ENCODE measurements around the gene LIX1. TPM values are rescaled to one million over a fixed set of nuclear protein-coding genes. Genes with fewer than 3 reads are reported as not detected.

Gene LIX1
- total RNA-seq, 1 donor from 2014 or later: 8.3 TPM

DNA sequence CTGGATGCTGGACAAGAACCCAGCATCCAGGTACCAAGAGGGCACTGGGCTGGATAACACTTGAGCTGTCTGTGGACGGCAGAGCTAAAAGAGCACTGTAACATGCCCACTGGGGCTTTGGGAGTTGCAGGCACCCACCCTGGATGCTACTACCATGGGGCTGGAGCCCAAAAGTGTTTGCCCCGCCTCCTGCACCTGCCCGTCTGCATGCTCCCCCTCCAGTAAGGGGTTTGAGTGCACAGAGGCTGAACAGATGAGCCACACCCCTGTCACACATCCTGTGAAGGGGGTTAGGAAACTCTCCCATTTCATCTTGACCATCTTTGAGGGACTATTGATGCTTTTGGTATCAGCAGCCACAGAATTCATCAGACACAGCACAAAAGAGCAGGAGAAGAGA lies 69.0 kb downstream of the LIX1 start:
- DNase-seq: no peak

DNA sequence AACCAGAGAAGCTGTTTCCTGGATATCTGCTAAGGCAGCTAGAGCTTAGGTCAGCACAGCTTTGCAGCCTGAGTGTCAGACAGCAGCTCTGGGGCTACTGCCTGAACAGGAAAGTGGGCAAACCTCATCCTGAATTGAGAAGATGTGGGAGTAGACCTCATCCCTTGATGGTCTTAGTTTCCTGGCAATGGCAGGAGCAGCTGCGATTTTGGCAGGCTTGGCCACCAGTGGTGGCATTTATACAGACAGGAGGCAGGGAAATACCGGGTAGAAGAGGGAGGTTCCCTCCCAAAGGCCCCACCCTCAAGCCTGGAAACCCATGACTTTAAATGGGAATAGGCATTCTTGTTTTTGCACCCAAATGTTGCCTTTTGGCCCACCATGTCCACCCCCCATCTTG lies 69.7 kb downstream of the LIX1 start:
- no peak for DNase-seq

DNA sequence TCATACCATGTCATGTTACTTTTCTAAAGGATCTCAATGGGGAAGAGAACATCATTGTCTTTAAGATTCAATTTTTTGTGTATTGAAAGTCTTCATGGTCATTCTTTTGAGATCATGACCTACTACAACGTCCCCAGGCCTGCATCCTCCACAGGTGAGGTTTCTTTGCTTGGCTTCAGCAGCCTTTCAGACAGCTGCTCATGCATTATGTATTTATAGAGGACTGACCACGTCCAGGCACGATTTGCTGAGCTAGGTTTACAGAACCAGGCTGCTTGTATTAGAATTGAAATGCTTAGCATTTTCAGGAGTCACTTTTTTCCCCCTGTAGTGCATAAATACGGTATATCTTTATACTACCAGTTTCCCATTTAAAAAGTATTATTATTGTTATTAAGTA lies 70.4 kb downstream of the LIX1 start:
- DNase-seq: no peak

GRCh38 chr5:97071101-97071500 lies 71.3 kb downstream of the LIX1 start:
- DNase-seq: peak; percentile 14

DNA sequence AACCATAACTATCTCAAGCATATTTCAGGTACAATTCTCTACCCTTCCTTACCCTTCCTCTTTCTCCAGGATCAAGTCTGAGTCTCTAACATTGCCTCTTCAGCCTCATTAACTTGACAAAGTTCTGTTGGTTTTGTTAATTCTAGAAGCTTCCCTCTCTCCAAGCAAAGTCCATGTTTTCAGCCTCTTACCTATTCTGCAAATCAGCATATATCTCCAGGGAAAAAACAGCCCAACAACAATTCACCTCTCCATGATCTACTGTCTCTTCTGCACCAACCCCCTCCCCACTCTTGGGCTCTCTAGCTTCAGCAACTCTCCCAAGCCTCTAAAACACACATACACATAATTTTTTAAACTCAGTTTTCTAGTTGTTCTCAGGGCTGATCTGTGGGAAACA lies 72.2 kb downstream of the LIX1 start:
- no peak for DNase-seq

DNA sequence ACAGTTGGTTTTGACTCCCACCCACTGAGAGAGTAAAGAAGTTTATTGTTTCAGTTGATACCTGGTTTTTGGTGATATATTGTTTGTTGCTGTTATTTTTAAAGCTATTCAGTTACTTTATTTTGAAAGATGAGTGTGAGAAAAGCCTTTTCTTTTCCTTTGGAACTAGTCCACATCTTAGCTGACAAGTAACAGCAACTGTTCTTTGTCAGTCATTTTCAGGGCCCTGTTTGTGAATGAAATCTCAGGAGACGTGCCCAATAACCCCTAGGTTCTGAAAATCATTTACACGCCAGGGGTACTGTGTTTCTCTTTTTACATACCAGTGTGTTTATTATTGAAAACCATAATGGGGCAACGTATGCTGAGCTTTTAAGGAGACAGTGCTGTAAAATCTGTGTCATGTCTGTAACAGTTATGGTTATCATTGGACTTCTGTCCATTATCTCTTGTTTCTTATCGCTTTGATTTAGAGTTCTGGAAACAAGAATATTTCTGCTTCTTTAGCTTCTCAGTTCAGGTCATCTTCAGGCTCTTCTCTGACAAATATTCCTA lies 75.0 kb downstream of the LIX1 start:
- DNase-seq: no peak

DNA sequence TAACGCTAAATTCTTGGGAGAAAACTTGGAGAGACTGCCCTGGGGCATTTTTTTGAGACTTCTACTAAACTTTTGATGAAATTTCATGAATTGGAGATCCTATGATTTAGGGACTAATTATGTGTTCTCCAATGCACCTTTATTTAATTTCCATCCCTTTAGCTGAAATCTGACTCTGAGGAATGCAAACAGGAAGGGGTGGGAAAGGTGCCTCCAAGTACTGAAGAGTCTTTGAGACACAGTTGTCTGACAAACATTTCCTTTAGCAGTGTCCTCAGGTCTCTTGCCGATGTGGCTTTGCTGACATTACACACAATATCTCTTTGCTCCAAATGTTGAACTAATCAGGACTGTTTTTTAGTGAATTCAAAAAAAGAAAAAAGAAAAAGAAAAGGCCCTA lies 76.9 kb downstream of the LIX1 start:
- DNase-seq: no peak

DNA sequence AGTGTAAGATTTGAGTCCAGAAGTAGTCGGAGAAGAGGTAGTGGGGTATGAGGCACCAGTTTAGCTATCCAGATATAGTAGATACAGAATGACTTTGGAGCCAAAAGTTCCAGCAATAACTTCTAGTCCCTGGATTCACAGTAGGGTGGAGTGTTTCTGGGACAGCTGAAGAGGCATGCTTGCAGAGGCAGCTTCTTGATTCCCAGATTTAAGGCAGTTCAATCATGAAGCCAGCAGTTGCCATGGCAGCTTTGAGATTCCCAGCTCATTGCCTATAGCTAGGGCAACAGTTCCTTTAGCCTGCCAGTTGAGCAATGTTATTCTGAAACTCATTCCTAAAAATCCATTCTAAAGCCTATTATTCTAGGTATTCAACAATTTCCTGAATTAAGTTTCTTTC lies 79.2 kb downstream of the LIX1 start:
- no peak for DNase-seq

DNA sequence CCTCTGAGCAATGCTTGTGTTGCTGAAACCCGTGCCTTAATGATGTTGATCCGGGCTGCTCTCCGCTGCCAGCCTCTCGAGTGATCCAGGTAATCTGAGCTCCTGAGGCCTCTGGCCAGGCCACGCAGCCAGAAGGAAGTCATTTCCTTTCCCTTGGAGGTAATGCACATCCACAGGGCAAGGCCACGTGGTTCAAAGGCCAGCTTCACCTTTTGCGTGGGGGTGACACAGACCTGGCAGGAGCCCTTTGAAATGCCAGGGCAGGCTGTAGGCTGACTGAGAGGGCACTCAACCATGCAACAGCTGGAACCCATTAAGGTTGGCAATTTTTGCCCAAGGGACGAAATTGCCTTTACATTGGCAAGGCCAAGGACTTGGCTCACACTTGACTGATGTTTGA lies 80.4 kb downstream of the LIX1 start:
- no peak for DNase-seq

- DNase-seq: no peak
These were observed 86.1 kb downstream of the LIX1 start for GRCh38 chr5:97056263-97056662.

GRCh38 chr5:97049175-97049574 lies 93.2 kb downstream of the LIX1 start:
- DNase-seq: no peak

DNA sequence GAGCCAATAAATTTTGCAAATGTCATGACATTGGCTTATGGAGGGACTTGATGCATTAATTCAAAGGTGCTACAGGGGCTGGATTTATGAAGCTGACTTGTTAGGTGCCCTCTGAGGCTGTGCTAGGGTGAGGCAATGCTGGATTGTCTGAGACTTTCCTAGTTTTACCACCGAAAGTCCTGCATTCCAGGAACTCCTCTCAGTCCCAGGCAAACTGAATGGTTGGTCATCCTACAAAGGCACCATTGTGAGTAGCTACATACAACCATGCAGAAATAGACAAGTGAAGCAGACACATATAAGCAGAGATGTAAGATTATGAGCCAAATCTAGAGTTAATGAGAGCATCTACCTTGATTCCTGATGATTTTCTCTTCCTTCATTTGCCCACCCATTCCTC lies 95.3 kb downstream of the LIX1 start:
- no peak for DNase-seq

DNA sequence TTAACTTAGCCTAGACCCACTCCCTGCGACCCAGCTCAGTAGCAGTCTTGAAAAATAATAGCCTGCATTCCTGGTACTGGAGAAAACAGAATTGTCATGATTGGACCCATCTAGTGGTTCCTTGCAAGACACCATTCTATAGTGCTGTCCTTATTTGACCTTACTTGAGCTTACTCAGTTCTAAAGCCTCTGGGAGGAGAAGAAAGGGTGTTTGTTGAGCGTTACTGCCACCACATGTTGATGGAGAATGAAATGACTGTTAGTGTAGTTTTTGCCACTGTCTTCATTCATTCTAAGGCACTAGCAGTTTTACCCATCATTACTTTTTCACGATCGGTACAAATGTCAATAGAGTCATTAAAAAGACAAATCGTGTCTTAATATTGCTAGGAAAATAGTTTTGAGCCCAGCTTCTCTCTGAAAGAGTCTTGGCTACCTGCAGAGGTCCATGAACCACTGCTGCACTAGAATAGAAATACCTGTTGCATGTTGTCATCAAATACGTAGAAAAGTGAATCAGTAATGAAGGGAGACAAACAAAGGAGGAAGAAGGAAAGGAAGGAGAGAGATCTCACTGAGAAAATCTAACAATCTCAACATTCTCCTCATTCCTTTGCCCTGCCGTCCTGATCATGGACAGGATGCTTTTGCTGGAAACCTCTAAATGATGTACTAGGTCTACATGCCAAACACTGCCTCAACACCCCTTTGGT lies 96.0 kb downstream of the LIX1 start:
- no peak for DNase-seq

GRCh38 chr5:97044052-97044451 lies 98.4 kb downstream of the LIX1 start:
- DNase-seq: no peak

- DNase-seq: no peak
These were observed 98.9 kb downstream of the LIX1 start for GRCh38 chr5:97043511-97043910.

GRCh38 chr5:97042996-97043395 lies 99.4 kb downstream of the LIX1 start:
- no peak for DNase-seq

Small RNA genes lying within 50 kb of the gene (small RNA-seq; reads per million reads assigned to genes)
- not detected for gene RNU1-73P

Other genes with a start within 250 kb of the LIX1 start
- gene LNPEP, start 206.5 kb downstream of the LIX1 start, total RNA-seq: 70.7 TPM
- gene RIOK2, start 40.6 kb upstream of the LIX1 start, total RNA-seq: 25.7 TPM

All from occipital lobe (tissue), 3 donors.